GM21825 (cell line): ENCODE results near the gene SLFN12.
"Not testable (repeated sequence)": the region's sequence is repeated elsewhere in the genome, so short reads cannot be mapped to it uniquely, and the experiment has no call there.

ENCODE experiments used
- ATAC-seq: cut with Tn5 transposase; IDR thresholded peaks from one replicate; pipeline ENCODE4 v1.9.1; 2021; ENCODE audit warnings: mild to moderate bottlenecking, moderate library complexity; ENCODE audit not compliant: unreplicated experiment

SLFN12 gene

GRCh38 chr17:35432176-35433074, at the start of gene SLFN12:
Gene SLFN12, minus strand, starts transcription at chr17:35432500. Its CDS starts 9,472 bp downstream, at chr17:35423028.
- peak; percentile 70 for ATAC-seq

GRCh38 chr17:35479271-35479670, 47.0 kb upstream of the SLFN12 start:
- ATAC-seq: no peak

DNA sequence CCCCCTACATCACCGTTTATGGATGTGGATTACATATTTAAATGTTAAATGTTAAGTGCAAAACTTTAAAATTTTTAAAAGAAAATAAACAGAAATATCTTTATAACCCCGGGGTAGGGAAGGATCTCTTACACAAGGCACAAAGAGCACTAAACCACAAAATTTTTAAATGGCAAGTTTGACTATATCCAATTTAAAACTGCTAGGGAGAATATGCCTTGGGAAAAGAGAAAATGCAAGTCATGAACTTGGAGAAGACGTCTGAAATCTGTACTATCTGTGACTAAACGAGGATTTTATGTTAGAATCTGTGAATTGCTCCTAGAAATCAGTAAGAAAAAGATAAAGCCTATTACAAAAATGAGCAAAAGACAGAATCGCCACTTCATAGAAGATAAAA, 44.9 kb upstream of the SLFN12 start:
- ATAC-seq: no peak

DNA sequence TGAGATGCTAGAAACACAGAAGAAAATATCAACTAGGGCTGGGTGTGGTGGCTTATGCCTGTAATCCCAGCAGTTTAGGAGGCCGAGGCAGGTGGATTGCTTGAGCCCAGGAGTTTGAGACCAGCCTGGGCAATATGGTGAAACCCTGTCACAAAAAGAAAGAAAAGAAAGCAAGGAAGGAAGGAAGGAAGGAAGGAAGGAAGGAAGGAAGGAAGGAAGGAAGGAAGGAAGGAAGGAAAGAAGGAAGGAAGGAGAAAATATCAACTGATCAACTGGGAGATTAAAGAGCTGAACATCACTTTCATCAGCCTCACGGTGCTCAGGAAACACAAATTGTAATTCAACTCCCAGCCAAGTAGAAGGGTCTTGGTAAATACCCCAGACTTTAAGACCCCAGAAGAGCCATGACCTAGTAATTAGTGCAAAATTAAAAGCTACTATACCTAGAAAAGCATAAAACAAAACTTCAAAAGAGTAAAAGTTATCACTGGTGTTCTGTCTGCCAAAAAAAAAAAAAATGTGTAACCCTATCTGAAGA, 44.1 kb upstream of the SLFN12 start:
- no peak for ATAC-seq

GRCh38 chr17:35468475-35468874, 36.2 kb upstream of the SLFN12 start:
- no peak for ATAC-seq

GRCh38 chr17:35467824-35468223, 35.5 kb upstream of the SLFN12 start:
- ATAC-seq: no peak

DNA sequence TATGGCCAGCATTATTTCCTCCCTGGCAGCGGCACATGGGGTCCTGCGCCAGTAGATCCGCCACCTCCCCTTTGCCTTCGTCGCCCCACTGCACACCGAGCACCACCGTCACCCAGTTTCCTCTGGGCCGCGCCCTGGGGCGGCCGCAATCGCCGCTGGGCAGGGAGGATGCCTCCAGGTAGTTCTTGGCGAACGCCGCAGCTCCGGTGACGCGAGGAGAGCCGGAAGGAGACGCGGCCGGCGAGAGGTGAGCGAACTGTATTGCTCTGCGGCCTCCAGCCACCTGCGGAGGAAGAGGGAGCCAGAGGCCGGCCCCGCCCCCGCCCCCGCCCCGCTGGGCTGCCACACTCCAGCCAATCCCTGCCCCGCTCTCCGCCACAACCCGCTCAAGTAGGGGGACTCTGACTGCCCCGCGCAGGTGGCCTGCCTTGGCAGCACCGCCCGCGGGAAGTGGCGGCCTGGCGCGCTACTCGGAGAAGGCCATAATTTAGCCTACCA, 28.1 kb upstream of the SLFN12 start:
- peak; percentile 90 for ATAC-seq

- ATAC-seq: not testable (repeated sequence)
These were observed 21.7 kb upstream of the SLFN12 start for GRCh38 chr17:35454035-35454434.

- ATAC-seq: no peak
These were observed 20.9 kb upstream of the SLFN12 start for GRCh38 chr17:35453171-35453570.

DNA sequence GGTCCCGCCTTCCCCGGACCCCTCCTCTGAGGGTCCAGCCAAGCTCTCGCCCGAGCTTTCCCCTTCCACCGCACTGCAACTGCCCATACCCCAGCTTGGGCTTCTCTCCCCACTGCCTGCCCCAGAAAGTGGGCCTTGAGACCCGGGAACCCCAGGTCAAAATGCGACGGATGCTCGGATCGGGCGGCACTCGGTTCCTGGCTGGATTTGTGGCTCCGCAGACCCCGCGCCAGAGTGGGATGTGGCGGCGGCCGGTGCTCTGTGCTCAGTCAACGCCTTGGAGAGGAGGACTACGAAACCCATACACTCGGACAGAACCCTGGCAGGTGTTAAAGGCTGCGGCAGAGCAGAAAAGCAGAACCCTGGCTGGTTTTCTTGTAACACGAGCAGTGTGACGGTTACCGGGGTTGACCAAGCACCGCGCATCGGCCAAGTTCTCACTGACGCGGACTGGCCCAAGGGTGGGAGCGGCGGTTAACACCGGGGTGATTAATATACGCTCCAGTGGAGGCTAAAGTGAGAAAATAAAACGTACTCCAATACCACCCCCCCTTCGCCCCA, 17.2 kb upstream of the SLFN12 start:
- ATAC-seq: no peak

DNA sequence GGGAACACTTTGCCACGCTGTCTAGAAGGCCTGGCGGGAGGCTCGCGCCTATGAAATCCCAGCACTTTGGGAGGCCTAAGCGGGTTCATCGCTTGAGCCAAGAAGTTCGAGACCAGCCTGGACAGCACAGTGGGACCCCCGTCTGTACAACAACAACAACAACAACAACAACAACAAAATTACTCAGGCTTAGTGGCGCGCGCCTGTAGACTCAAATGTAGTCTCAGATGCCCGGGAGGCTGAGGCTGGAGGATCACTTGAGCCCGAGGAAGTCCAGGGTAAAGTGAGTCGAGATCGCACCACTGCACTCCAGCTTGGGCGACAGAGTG, 16.6 kb upstream of the SLFN12 start:
- no peak for ATAC-seq

DNA sequence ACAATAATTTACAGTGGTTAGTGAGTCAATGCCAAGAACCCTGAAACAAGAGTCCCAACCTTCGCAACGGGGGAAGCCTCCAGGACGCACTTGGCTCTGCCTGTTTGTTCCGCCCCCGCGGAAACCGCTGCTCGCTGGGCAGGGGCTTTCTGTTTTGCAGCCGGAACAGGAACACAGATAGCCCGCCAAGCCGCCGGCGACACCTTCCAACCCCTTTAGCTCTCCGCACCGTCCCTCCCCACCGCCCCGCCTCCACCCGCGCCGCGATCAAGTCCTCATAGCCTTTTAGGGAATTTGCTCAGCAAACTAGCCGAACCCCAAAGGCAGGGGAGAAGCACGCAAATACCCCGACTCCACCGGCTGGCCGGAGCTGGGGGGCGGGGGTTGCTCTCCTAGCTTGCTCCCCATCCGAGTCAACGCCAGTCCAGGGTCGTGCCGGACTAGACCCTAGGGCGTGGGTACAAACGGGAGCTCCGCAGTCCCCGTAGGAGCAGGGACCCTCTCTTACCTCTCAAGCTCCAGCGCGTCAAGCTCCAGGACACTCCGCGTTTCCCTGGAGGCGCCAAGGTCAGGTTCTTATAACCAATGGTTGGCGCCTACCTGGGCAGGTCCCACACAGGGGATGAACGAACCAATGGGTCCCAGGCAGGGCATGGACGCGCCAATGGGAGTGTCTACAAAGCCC, 16.1 kb upstream of the SLFN12 start, which contains the start of gene SLFN13:
SLFN13 (minus strand) TSS at position 553 of the 685 bp plus-strand sequence. CDS start 3,086 bp downstream, outside the sequence.
- ATAC-seq: peak; percentile 64

GRCh38 chr17:35447499-35447898, 15.2 kb upstream of the SLFN12 start:
- no peak for ATAC-seq

- no peak for ATAC-seq
These were observed 6.1 kb upstream of the SLFN12 start for GRCh38 chr17:35438433-35438832.

GRCh38 chr17:35433075-35433894, 985 bp upstream of the SLFN12 start:
- peak; percentile 45 for ATAC-seq

GRCh38 chr17:35429702-35430101, 2.6 kb downstream of the SLFN12 start:
- ATAC-seq: no peak

DNA sequence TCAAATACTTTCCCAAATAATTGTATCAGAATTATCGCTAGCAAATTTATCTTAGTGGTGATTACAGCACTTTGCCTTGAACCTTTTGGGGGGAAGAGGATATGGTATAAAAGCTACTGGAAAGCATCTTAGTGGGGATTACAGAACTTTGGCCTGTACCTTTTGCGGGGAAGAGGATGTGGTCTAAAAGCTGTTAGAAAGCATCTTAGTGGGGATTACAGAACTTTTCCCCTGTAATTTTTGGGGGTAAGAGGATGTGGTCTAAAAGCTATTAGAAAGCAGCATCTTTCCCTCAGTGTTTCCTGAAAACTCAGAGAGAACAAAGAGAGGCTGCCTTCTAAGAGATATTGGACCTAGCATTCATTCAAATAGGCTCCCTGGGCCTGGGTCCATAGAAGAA, 4.1 kb downstream of the SLFN12 start:
- no peak for ATAC-seq

GRCh38 chr17:35423761-35424160, 8.5 kb downstream of the SLFN12 start:
- ATAC-seq: no peak

- ATAC-seq: not testable (repeated sequence)
These were observed 11.2 kb downstream of the SLFN12 start for GRCh38 chr17:35421069-35421468.

GRCh38 chr17:35416659-35417058, 15.6 kb downstream of the SLFN12 start:
- no peak for ATAC-seq
